PC-9 (cell line): ENCODE measurements around the gene NARS2.
"Not testable (repeated sequence)": the region's sequence is repeated elsewhere in the genome, so short reads cannot be mapped to it uniquely, and the experiment has no call there.

ENCODE experiments used
- CTCF ChIP-seq: fragments of 200-600 bp; sonication (generic); conservative IDR thresholded peaks from 2 replicates; pipeline ENCODE4 v1.6.1; 2017; ENCODE audit warnings: mixed run types, antibody characterized with exemption, mild to moderate bottlenecking, moderate library complexity
- EZH2 ChIP-seq: fragments of 200-600 bp; sonication (generic); IDR thresholded peaks from 2 replicates; pipeline ENCODE4 v1.8.0; 2017; ENCODE audit warnings: antibody characterized with exemption, low read depth

- not testable (repeated sequence) for TF ChIP-seq CTCF, EZH2
These were observed 22.5 kb downstream of the NARS2 start for GRCh38 chr11:78552139-78552538.
